Endothelial cell of hepatic sinusoid (primary cell): ENCODE measurements around the gene HDC.

Source experiments
- in situ Hi-C: cut with HindIII; loops from 2 replicates; pipeline ENCODE4 v1.10.0; 2017; ENCODE audit warnings: low sequenced_read_pairs

The HDC gene, protein sequence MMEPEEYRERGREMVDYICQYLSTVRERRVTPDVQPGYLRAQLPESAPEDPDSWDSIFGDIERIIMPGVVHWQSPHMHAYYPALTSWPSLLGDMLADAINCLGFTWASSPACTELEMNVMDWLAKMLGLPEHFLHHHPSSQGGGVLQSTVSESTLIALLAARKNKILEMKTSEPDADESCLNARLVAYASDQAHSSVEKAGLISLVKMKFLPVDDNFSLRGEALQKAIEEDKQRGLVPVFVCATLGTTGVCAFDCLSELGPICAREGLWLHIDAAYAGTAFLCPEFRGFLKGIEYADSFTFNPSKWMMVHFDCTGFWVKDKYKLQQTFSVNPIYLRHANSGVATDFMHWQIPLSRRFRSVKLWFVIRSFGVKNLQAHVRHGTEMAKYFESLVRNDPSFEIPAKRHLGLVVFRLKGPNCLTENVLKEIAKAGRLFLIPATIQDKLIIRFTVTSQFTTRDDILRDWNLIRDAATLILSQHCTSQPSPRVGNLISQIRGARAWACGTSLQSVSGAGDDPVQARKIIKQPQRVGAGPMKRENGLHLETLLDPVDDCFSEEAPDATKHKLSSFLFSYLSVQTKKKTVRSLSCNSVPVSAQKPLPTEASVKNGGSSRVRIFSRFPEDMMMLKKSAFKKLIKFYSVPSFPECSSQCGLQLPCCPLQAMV

DNA sequence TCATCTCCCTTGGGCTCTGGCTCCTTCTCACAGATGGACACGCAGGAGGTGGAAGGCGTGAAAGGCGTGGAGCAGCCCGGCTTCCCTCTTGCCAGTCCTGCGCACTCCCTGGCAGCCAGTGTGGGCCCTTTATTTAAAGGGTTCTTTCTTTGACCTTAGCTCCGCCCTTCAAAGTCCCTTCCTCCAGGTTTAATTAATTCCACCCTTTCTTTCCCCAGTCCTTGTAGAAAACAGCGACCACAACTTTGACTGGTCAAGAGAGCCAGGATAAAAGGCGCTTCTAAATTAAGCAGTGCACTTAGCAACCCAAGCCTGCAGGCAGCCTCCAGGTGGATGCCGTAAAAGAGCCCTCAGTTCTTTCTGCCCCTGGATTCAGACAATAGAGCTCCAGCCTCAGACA, at the start of gene HDC:
HDC (minus strand) TSS at position 107 of the 400 bp plus-strand sequence; CDS start at position 4, 103 bp downstream.
- in situ Hi-C loops, result no loop called here

DNA sequence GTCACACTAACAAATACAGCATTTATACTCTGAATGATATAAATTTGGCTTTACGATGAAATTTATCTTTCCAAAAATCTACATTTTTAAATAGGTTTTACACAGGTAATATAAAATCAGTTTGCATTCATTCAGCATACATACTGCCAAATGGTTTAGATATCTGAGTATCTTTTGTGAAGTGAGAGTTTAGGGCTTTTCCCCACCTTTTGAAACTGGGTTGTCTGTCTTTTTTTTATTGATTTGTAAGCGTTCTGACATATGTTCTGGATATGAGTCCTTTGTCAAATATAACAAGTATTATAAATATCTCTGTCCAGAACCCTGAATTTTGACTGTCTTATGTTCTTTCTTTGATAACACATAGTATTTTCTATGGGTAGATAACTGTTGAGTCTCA, 47.1 kb upstream of the HDC start:
- in situ Hi-C loops, result no loop called here

DNA sequence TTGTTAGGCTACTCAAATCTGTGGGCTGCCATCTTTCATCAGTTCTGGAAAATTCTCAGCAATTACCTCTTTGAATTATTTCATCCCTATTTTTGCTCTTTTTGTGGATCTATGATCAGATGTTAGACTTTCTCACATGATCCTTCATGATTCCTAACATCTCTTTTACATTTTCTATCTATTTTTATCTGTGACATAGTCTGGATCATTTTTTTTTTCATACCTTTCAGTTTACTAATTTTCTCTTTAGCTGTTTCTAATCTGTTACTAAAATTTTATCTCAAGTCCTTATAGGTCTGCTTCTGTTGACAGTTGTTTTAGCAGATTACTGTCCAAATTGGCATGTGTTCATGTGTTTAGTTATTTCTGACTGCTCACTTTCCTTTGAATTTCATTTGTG, 42.3 kb upstream of the HDC start:
- in situ Hi-C loops, result no loop called here

DNA sequence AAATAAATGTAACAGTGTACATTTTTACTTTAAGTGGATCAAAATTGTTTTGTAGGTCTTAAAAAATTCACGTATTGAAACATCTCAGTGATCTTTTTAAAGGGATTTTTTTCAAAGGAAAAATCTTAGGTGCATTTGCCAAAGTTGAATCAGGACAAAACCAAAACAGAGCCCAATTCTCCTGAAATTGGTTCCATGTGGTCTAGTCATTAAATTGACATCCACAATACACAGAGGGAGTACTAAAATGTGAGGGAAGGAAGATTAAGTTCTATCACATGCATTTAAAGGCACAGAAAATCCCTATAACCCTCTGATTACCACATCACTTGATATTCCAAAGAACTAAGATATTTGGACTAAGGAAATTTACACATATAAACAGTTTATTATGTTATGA, 39.3 kb upstream of the HDC start:
- in situ Hi-C loops, result no loop called here

DNA sequence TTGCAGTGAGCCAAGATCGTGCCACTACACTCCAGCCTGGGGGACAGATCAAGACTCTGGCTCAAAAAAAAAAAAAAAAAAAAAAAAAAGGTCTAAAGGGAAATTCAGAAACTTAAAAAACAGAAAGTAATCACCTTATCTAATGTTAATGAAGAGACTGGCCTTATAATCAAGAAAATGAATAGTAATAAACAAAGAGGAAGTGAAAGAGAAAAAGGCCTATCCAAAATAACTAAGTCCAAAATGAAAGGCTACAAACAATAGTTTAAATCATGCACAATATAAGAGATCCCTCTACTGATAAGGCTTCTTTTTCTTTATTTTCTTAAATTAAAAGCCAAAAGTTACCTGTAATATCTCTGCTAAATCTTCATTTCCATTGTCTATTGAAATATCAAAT, 37.1 kb upstream of the HDC start:
- in situ Hi-C loops, result no loop called here

DNA sequence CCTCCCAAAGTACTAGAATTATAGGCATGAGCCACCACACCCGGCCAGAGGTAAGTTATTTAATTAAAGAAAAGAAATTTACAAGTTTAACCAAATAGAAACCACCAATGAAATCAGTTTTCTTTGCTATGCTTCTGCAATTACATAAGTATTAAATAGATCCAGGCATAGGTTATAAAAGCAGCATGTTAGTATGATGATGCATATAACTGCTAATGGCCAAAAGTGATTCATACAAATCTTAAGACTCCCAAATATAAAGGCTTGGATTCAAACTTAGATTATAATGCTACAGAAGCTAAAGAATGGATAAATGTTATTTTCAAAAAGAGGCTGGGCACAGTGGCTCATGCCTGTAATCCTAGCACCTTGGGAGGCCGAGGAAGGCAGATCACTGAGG, 32.8 kb upstream of the HDC start:
- in situ Hi-C loops, result no loop called here

DNA sequence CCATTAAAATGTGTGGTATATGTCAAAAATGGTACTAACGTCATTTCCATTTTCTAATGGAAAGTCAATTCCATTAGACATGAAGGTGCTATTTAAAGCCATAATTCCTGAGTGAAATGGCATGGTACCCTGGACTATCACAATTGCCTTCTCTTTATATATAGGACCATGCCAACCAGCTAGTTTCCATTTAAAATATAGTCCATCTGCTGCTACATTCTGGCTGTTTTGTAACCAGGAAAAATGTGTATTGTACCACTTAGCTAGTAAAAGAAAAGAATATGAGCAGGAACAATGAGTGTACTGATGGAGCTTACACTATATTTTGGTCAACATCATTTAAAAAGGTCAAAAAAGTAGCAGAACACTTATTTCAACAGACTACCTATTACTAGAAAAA, 30.4 kb upstream of the HDC start:
- in situ Hi-C loops, result no loop called here

DNA sequence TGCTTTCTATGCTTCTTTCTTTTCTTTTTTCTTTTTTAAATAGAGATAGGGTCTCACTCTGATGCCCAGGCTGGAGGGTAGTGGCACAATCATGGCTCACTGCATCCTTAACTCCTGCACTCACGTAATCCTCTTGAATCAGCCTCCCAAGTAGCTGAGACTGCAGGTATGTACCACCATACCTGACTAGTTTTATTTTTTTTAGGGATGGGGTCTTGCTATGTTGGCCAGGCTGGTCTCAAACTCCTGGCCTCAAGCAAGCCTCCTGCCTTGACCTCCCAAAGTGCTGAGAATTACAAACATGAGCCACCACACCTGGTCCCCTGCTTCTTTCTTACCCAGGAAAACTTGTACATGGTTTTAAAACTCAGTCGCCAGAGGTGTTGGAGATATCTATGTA, 24.2 kb upstream of the HDC start:
- in situ Hi-C loops, result no loop called here

DNA sequence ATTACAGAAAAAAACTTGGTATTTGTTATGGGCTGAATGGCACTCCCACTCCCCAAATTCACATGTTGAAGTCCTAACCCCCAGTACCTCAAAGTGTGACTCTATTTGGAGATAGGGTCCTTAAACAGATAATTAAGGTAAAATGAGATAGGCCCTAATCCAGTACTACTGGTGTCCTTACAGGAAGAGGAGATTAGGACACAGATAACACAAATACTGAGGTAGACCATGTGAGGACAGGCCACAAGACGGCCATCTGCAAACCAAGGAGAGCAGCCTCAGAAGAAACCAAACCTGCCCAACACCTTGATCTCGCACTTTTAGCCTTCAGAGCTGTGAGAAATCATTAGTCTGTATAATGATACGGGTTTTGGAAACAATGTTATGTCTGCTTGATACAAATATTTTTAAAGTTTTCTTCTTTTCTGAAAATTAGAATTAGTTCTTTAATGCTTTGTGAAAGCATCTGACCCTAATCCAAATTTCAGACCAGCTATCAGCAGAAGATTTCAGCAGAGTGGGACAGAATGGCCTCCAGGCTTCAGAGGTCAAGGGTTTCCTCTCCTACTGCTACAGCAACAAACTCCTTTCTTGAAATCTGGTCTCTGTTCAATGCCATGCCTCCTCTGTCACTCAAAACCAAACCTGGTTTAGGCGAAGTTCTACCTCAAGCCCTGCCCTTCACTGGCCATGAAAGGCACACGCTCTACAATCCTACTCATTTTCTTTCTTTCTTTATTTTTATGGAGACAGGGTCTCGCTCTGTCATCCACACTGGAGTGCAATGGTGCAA, 22.0 kb upstream of the HDC start:
- in situ Hi-C loops, result no loop called here

DNA sequence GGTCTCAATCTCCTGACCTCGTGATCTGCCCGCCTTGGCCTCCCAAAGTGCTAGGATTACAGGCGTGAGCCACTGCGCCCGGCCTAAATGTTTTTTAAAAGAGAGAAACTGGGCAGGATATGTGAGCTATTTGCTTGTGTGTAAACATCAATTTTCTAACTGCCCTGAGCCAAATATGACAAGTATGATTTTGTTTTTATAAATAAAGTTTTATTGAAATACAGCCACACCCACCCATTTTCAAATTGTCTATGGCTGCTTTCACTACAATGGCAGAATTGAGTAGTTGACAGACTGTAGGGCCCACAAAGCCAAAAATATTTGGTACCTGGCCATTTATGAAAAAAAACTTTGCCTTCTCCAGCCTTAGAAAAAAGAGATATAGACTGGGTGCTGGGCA, 15.9 kb upstream of the HDC start:
- in situ Hi-C loops, result no loop called here

DNA sequence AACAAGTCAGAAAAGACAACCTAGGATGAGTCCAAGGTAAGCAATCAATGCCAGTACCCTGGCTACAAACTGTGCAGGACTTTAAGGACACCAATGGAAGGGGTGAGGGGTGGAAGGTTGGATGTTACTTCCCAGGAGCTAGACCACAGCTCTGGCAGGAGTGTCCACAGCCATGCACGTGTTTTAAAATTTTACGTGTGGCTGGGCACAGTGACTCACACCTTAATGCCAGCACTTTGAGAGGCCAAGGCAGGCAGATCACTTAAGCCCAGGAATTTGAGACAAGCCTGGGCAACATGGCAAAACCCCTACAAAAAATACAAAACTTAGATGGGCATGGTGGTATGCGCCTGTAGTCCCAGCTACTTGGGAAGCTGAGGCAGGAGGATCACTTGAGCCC, 14.7 kb upstream of the HDC start:
- in situ Hi-C loops, result no loop called here

DNA sequence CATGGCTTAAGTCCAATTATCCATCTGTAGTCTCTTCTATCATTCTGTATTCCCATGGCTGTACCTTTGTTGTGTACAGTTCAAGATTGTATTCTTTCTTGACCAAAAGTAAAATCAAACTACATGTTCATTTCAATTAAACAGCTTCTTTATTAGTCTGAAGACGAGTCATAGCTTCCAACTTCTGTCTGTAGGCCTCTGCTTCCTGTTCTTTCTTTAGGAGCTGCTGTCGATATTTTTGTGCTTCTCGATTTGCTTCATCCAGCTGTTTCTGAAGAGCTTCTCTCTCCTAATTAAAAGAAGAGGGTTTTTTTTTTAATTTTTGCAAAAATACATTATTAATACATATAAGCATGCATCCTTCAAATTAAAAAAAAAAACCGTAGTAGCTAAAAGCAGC, 13.0 kb upstream of the HDC start:
- in situ Hi-C loops, result no loop called here

DNA sequence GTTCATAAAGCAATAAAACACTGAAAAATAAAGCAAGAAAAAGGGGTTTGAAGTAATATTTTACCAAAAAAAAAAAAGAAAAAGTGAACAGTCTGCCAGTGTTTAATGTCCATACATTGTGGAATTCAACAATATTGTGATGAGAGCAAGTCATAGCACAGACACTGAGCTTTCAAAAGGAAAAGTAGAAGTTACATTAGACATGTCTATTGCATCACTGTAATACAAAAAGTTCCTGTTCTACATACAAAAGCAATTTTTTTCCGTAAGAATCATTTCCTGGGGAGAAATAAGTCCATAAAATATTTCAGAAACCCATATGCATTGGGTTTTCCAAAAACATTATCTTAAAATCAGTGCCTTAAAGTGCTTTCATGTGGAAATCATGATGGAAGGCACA, 11.8 kb upstream of the HDC start:
- in situ Hi-C loops, result no loop called here

DNA sequence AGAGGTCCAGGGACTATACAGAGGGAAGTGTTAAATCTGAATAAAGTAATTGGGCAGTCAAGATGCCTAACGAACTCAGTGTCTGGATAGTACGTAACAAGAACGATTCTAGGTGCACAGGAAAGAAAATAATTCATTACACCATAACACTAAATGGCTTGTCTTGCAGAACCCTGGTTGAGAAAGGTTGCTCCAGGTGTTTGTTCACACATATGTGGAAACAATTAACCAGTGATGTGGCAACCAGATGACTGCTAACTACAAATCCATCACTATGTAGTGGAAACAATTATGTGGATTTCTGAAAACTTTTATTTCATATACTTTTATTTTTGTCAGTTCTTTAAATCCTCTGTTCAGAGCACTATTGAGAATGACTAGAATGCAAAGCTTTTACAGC, 10.4 kb upstream of the HDC start:
- in situ Hi-C loops, result no loop called here

DNA sequence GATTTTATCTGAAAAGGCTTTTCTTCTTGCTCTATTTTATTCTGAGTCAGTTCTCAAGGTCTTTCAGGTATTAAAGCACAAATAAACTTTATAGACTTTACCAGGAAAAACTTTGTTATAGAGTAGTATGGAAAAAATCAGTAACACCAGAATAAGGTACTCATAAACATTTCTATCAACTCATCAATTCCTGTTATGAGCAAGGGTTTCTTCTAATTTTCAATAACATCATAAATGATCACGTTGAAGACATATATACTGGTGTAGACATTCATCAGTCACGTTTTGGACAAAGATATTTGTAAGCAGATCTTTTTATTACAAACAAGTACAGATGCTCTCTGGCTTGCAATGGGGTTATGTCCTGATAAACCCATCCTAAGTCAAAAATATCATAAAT, 9.6 kb upstream of the HDC start:
- in situ Hi-C loops, result no loop called here

DNA sequence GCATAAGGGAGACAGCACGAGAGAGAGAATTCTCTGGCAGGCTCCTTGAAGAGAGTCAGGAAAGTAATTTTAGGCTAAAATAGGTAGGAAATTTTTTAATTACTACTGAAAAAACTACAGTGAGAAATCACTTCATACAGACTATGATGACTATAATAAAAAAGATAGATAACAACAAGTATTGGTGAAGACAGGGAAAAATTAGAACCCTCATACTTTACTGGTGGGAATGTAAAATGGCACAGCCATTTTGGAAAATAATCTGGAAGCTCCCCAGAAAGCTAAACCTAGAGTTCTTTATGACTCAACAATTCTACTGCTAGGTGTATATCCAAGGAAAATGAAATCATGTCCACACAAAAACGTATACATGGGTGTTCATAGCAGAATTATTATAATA, 2.1 kb upstream of the HDC start:
- in situ Hi-C loops, result no loop called here

DNA sequence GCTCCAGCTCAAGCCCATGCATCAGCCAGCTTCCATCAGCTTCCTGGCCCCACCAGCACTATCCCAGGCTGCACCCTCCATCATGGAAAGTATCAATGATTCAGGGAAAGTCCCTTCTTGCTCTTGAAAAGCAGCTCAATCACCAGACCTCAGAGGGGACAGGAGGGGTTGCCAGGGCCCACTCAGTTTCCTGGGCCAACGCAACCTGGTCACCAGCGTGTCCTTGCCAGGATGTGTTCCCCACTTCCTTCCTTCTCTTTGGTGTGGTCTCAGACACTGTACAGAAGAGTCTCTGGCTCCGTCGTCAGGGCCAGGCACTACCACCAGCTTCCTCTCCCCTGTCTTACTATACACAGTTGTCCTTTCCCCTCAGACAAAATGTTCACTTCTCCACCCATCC, 3.0 kb downstream of the HDC start:
- in situ Hi-C loops, result no loop called here

DNA sequence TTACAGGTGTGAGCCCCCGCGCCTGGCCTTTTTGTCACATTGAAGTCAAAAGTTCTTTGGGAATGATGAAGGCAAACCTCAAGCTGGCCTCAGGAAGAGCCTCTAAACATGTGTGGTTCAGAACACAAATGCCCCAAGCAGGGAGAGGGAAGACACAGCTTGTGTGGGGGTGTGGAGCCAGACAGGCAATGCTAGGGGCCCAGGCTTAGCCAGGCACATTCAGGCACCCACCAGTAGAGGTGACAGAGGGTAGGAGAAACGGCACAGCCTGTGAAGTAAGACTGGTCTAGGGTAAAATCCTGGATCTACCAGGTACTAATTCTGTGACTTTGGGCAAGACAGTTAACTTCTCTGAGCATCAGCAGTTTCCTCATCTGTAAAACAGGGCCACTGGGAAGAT, 3.5 kb downstream of the HDC start:
- in situ Hi-C loops, result no loop called here

DNA sequence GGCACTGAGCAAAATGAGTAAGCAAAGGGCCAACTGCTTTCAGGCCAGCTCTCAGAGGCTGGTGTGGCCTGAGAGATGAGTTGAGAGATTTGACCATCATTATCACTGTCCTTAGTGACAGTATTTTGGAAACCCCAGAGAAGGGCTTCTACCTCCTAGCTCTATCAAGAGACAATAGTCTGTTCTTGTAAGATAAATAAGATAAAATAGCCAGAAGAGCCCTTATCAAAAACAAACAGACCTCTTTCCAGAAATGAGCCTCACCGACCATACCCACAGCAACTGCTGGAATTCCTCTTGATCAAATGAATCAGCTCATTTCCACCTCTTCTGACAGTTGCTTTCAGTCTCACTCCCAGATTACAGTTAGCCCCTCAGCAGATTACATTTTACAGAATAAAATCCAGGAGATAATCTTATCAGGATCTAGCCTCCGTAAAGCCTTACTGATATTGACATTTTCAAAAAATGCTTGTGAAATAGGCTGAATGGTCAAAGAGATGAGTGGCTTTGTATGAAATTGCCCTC, 4.5 kb downstream of the HDC start:
- in situ Hi-C loops, result no loop called here

DNA sequence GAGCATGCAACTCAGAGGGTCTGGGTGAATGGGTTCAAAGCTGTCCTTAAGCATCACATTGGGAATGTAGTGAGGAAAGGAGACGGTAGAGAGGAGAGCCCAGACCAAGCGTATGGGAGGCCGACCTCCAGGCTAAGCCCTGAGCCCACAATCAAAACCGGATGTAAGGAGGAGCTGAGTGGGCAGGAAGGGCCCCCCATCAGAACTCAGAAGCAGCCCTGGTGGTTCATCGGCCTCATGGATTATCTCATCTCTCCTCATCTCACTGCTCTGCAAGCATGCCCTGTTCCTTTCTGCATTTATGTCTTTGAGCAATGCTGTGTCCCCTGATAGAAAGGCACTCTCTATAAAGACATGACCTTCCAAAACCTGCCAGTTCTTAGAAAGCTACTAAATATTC, 6.2 kb downstream of the HDC start:
- in situ Hi-C loops, result no loop called here

DNA sequence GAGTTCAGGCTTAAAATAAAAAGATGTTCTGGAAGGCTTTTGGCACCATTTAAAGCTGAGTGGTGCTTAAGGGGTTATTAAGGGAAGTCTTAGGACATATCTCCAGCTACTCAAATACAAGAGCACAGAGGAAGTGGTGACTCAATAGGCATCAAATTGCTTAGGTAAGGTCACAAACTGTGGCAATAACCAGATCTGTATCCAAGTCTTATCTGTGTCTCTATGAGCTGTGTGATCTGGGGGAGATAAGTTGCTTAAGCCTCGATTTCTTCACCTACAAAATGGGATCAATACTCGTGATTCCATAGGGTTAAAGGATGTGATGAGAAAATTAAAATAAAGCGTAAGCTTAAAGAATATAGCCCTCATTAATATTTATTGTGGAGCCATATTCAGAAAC, 7.6 kb downstream of the HDC start:
- in situ Hi-C loops, result no loop called here

DNA sequence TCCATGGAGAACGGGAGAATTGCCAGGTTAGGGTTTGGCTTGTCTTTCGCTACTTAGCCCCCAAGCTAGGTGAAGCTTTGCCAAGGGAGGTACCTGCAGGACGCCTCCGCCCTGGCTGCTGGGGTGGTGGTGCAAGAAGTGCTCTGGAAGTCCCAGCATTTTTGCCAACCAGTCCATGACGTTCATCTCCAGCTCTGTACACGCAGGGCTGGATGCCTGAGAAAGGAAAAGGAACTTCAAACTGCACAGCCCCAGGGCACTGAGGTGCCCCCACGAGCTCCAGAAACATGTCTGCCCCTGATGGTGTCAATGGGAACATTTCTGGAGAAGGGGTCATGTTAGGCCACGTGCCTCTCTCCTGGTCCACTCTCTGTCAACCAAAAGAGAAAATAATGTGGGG, 8.2 kb downstream of the HDC start:
- in situ Hi-C loops, result no loop called here
